ENCODE results near the gene TOX2. TPM values are rescaled to one million over a fixed set of nuclear protein-coding genes. Genes with fewer than 3 reads are reported as not detected.

Gene TOX2
- total RNA-seq, 1 donor from 2014 or later: 5.0 TPM

GRCh38 chr20:44097521-44098255 is 183.0 kb downstream of the TOX2 start:
- H3K27me3 Mint-ChIP-seq (ENCODE audit: unreplicated experiment): peaks cover 2% of the 10 kb centered on the region
- no peak for TF ChIP-seq CTCF (IDR thresholded peaks at IDR 0.05; ENCODE audit: unreplicated experiment)
- DNase-seq (ENCODE audit: low spot score): no peak
- no peak overlapping the region for H3K4me3 Mint-ChIP-seq (ENCODE audit: unreplicated experiment)
- H3K36me3 Mint-ChIP-seq (ENCODE audit: low read depth, unreplicated experiment): no peaks in the 10 kb centered on the region
- no peak overlapping the region for H3K27ac Mint-ChIP-seq (ENCODE audit: unreplicated experiment)
- no peaks in the 10 kb centered on the region for H3K4me1 Mint-ChIP-seq (ENCODE audit: unreplicated experiment)
- H3K9me3 Mint-ChIP-seq (ENCODE audit: unreplicated experiment): no peaks in the 10 kb centered on the region

GRCh38 chr20:44098256-44098630 is 183.6 kb downstream of the TOX2 start:
- no peak overlapping the region for H3K4me3 Mint-ChIP-seq (ENCODE audit: unreplicated experiment)
- H3K27me3 Mint-ChIP-seq (ENCODE audit: unreplicated experiment): peaks cover 2% of the 10 kb centered on the region
- H3K4me1 Mint-ChIP-seq (ENCODE audit: unreplicated experiment): no peaks in the 10 kb centered on the region
- DNase-seq (ENCODE audit: low spot score): no peak
- no peak for TF ChIP-seq CTCF (IDR thresholded peaks at IDR 0.05; ENCODE audit: unreplicated experiment)
- no peak overlapping the region for H3K27ac Mint-ChIP-seq (ENCODE audit: unreplicated experiment)
- H3K9me3 Mint-ChIP-seq (ENCODE audit: unreplicated experiment): no peaks in the 10 kb centered on the region
- H3K36me3 Mint-ChIP-seq (ENCODE audit: low read depth, unreplicated experiment): no peaks in the 10 kb centered on the region

- Mint-ChIP-seq H3K36me3 (ENCODE audit: low read depth, unreplicated experiment) (no peaks in the 10 kb centered on the region), H3K9me3 (ENCODE audit: unreplicated experiment) (no peaks in the 10 kb centered on the region), H3K27ac (ENCODE audit: unreplicated experiment) (no peak overlapping the region), H3K4me3 (ENCODE audit: unreplicated experiment) (no peak overlapping the region), H3K27me3 (ENCODE audit: unreplicated experiment) (peaks cover 2% of the 10 kb centered on the region), H3K4me1 (ENCODE audit: unreplicated experiment) (no peaks in the 10 kb centered on the region)
- DNase-seq (ENCODE audit: low spot score): no peak
- TF ChIP-seq CTCF (IDR thresholded peaks at IDR 0.05; ENCODE audit: unreplicated experiment): no peak
These were observed 184.0 kb downstream of the TOX2 start for GRCh38 chr20:44098657-44099056.

- Mint-ChIP-seq H3K36me3 (ENCODE audit: low read depth, unreplicated experiment) (no peaks in the 10 kb centered on the region), H3K27ac (ENCODE audit: unreplicated experiment) (no peak overlapping the region), H3K4me1 (ENCODE audit: unreplicated experiment) (no peaks in the 10 kb centered on the region), H3K27me3 (ENCODE audit: unreplicated experiment) (peaks cover 2% of the 10 kb centered on the region), H3K4me3 (ENCODE audit: unreplicated experiment) (no peak overlapping the region), H3K9me3 (ENCODE audit: unreplicated experiment) (no peaks in the 10 kb centered on the region)
- TF ChIP-seq CTCF (IDR thresholded peaks at IDR 0.05; ENCODE audit: unreplicated experiment): no peak
- DNase-seq (ENCODE audit: low spot score): no peak
These were observed 185.2 kb downstream of the TOX2 start for GRCh38 chr20:44099832-44100231.

- no peaks in the 10 kb centered on the region for H3K9me3 Mint-ChIP-seq (ENCODE audit: unreplicated experiment)
- H3K27me3 Mint-ChIP-seq (ENCODE audit: unreplicated experiment): no peaks in the 10 kb centered on the region
- DNase-seq (ENCODE audit: low spot score): no peak
- no peaks in the 10 kb centered on the region for H3K4me1 Mint-ChIP-seq (ENCODE audit: unreplicated experiment)
- no peak for TF ChIP-seq CTCF (IDR thresholded peaks at IDR 0.05; ENCODE audit: unreplicated experiment)
- H3K36me3 Mint-ChIP-seq (ENCODE audit: low read depth, unreplicated experiment): peaks cover 3% of the 10 kb centered on the region
- no peak overlapping the region for H3K4me3 Mint-ChIP-seq (ENCODE audit: unreplicated experiment)
- H3K27ac Mint-ChIP-seq (ENCODE audit: unreplicated experiment): no peak overlapping the region
These were observed 187.9 kb downstream of the TOX2 start for GRCh38 chr20:44102582-44102981.

Data from endothelial cell (in vitro differentiated cells).